ENCODE data around the gene HSPB6.

Gene HSPB6

DNA sequence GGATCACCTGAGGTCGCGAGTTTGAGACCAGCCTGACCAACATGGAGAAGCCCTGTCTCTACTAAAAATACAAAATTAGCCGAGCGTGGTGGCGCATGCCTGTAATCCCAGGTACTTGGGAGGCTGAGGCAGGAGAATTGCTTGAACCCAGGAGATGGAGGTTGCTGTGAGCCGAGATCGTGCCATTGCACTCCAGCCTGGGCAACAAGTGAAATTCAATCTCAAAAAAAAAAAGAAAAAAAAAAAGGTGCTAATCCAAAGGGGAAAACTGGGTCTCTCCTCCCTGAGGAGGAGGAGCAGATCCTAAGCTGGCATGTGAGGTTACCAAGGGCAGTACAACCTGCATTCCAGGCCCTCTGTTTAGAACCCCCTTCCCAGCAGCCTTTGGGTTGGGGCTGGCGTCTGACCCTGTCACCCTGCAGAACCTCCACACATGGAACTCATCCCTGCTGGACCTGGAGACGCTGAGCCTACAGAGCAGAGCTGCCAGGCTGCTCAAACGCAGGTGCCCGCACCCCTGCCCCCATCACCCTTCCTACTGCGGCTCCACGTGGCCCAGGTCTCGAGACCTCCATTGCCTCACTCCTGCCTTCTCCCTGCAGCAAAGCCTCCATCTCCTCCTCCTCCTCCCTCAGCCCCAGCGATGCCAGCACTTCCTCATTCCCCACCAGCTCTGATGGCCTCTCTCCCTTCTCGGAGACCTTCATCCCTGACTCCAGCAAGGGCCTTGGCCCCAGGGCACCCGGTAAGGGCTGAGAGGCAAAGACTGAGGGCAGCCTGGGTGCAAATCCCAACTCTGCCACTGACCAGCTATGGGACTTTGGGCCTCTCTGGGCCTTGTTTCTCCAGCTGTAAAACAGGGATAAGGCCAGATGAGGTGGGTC, 7.8 kb upstream of the HSPB6 start:
- peak in 1 of 2 experiments; percentile 4 for DNase-seq

DNA sequence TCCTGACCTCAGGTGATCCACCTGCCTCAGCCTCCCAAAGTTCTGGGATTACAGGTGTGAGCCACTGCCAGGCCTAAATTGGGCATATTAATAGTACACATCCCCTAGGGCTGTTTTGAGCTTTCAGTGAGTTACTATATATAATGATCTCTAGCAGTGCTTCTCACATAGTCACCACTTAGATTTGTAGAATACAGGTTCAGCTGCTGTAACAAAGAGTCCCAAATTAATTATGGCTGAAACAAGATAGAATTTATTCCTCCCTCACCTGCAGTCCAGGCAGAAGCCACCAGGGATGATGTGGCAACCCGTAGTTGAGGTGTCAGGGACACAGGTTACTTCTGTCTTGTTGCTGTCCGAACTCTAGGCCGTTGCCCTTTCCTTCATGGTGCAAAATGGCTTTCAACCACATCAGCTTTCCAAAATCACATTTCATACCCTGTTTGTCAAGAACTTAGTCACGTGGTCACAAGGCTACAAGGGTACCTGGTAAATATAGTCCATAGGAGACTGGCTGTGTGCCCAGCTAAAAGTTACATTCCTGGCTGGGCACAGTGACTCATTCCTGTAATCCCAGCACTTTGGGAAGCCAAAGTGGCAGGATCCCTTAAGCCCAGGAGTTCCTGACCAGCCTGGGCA, 4.0 kb upstream of the HSPB6 start:
- DNase-seq, result no peak

DNA sequence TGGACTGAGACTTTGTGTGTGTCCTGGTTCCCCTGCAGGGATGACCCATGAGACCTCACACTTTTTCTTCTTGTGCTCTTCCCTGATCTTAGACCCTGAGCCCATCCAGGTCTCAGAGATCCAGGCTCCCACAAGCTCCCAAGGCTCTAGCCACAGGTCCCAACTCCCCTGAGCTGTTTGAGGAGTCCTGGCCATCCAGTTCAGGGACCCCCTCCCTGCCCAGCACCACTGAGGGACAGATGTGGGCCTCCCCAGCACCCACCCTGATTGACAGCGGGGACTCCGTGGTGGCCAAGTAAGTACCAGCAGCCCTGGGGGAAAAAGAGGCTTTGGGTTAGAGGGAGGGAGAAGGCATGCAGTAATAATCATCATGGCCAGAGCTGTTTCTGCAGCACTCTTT, 2.9 kb upstream of the HSPB6 start:
- DNase-seq, result no peak

DNA sequence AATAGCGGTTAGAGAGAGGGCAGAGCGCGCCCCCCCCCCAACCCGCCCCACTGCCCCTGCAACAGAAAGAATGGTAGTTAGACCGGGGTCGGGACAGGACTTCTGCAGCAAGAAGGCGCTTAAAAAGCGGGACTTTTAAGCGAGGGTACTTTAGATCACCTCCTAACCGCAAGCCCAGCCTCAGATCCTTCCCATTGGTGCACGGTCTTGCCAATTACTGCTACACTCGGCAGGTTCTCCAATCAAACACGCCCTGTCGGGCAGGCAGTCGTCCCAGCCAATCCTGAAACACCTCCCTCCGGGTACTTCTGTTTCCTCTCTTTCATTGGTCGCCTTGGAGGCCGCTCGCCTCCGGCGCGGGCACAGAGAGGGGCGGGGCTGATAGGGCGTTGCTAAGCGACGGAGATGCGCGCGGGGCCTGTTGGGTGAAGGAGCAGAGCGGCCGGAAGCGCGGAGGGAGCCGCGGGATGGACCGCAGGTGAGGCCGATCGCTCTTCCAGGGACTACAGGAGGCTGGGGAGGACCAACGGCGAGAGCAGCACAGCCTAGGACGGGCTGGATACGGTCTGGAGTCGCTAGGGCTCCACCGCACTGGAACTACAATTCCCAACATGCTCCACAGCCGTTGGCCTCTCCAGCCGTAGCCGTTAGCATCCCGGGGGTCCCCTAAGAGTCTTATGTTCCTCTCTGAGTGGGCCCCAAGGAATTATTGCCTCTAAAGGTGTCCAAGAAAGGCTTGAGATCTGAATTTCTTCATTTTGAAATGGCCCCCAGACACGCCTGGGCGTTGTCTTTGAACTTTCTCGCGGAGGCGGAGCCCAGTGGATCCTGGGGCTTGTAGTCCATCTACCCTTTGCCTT, 1.1 kb upstream of the HSPB6 start, which contains the start of gene PROSER3:
PROSER3 (plus strand) TSS at position 428 of the 860 bp plus-strand sequence; CDS start at position 468, 40 bp downstream.
- peak; percentile 99 for DNase-seq

DNA sequence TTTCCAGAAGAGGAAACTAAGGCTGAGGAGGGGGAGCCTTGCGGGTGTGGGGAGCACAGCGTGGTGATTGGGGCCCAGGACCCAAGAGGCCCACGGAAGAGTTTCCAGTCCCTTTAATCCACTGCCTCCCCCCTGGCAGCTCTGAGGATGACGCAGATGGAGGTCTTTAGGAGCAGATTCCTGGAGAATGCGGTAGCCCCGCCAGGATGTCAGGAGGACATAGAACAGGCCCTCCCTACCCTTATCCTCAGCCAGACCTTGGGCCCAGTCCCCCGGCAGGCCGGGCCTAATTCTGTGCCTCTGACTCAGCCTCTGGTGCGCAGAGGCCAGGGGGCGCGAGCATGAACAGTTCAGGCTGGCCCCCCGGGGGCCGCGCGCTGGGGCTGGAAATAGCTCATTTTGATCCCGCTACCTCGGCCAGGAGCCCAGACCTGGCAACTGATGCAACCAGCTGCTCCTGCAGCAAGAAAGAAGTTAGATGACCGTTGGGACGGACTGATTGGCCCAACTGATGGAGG, 461 bp upstream of the HSPB6 start:
- DNase-seq, result peak in 1 of 2 experiments; percentile 37

DNA sequence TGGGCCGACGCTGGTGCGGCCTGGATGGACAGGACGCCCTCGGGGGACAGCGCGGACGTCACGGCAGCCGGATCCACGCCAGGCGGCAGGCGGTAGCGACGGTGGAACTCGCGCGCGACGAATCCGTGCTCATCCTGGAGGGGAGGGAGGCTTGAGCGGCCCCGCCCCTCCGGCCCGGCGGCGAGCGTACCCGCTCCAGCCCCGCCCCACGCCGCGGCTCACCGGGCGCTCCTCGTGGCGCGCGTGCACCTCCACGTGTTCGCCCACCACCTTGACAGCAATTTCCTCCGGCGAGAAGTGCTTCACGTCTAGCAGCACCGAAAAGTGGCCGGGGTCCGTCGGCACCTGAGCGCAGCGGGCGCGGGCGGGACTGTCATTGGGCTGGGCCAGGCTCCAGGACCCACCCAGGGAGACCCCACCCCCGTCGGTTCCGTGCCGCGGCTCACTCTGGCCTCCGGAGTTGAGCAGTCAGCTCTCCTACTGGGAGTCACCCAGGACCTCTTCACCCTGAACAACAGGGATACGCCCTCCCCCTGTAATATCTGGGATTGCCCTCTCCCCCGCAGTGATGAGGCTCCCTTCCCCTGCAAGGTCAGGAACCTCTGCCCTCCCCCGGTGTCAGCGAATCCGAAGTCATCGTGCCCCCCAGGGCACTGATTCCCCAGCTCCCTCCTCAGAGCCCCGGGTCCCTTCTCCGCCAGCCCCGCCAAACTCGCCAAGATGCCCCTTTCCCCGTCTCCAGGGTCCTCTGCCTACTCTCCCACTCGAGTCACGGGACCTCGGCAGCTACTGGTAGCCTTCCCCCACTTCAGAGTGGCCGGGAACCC, 1.1 kb downstream of the HSPB6 start:
- no peak for DNase-seq

DNA sequence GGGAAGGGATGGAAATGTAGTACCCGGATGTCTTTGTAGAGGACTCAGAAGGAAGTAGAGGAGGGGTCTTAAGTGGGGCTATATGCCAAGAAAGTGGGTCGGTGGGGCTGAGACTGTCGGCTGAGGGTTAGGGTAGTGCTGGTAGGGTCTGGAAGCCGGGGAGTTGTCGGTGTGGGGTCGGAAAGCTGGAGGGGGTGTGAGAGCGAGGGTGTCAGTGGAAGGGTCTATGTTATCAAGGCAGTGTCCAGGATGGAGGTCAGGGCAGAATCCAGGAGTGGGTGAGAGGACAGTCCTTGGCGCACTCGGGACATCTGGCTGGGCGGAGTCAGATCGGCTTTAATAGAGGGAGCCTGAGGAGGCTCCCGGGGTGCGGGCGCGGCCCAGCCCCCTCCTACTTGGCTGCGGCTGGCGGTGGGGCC, 1.7 kb downstream of the HSPB6 start:
- no peak for DNase-seq

DNA sequence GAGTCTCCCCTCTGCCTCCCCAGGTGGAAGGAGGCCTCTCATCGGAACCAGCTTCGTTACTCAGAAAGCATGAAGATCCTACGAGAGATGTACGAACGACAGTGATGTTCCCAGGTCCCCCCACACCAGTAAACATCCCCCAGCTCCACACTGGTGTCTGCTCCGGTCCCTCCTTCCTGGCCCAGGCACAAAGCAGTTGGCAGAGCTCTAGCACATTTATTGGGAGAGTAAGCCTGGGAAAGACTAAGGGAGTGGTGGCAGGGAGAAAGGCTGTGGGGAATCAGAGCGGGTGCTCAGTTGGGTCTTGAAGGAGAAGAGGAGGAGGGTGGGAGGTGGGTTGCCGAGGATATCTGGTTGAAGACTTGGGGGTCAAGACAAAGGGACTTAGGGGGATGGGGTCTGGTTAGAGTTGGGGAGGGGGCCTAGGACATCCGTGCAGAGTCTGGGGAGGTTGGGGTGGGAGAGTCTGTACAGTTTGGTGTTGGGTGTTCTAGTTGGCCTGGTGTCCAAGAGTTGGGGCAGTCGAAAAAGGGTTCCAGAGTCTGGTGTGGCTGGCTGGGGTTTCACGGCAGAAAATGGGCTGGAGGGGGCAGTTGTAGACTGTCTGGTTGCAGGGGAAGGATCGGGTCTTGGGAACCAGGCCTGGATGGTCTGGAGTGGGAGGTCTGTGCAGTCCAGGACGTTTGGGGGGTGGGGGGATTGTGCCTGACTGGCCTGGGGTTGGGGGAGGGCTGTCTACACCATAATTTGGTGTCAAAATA, 2.3 kb downstream of the HSPB6 start:
- no peak for DNase-seq

DNA sequence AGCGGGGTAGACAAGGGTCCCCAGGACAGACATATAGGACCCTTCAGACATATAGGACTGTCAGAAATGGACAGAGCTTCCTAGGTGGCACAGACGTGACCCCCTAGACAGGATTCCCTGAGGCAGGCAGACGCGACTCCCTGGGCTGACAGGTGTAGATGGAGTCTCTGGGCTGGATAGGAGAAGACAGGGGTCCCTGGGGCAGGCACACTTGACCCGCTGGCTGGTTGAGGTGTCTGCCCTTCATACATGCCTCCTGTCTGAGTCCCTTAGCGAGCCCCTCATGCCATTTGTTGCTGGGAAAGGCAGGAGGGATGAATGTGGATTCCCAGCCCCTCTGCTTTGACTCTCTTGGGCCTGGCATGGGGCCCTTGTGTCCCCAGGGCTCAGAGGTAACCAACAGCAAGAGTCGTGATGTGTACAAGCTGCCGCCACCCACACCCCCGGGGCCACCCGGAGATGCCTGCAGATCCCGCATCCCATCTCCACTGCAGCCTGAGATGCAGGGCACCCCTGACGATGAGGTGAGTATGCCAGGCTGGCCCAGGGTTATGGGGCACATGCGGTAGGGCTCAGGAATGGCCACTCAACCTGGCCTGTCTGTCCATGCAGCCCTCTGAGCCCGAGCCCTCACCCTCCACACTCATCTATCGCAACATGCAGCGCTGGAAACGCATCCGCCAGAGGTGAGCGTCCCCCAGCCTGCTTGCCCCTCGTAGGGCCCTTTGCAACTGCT, 3.0 kb downstream of the HSPB6 start:
- DNase-seq, result no peak

DNA sequence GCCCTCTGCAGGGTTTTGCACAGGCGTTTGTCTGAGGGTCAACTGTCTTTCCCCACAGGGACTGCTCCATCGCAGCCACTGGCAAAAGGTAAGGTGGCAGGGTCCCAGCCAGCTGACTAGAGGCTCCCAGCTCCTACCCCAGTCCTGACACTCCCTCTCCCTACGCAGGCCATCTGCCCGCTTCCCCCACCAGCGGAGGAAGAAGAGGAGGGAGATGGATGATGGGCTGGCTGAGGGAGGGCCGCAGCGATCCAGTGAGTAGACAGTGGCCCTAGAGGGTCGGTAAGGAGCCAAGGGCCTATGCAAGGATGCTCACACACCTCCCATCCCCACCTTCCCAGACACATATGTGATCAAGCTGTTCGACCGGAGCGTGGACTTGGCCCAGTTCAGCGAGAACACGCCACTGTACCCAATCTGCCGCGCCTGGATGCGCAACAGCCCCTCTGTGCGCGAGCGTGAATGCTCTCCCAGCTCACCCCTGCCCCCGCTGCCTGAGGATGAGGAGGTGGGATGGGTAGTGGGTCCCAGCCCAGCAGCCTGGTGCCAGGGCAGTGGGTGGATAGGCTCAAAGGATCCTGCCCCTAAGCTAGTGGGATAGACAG, 4.0 kb downstream of the HSPB6 start:
- DNase-seq, result no peak

DNA sequence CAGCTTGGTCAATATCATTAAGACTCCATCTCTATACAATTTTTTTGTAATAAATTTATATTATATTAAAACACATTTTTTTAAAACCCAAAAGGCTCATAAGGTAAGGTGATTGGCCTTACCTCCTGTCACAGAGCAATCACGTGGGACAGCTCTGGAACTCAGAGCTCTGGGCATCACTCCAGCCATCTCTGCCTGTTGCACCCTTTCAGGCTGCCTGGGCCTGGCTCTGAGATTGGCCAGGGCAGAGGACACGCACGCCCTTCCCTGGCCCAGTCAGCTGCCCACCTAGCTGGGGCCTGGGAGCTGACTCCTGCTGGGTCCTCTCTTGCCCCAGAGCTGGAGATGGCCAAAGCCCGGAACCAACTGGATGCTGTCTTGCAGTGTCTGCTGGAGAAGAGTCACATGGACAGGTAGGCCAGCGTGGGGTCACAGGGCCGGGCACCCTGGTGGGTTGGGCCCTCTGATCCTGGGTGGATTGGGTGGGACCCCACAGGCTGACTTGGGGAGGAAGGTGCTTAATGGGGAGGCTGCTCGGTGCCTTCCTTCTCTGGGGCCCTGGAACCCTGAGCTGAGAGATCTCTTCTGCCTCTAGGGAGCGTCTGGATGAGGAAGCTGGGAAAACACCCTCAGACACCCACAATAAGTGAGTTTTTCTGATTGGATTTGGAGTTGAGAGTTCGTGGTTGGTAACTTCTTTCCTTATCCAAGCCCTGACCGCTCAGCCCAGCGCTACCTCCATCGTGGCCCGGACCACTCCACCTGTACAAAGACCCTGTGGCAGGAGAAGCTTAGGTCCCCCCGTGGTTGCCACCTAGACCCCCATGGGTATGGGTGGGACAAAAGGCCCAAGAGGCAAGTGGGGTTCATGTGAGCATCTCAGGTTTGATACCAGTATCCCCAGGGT, 4.7 kb downstream of the HSPB6 start:
- no peak for DNase-seq

DNA sequence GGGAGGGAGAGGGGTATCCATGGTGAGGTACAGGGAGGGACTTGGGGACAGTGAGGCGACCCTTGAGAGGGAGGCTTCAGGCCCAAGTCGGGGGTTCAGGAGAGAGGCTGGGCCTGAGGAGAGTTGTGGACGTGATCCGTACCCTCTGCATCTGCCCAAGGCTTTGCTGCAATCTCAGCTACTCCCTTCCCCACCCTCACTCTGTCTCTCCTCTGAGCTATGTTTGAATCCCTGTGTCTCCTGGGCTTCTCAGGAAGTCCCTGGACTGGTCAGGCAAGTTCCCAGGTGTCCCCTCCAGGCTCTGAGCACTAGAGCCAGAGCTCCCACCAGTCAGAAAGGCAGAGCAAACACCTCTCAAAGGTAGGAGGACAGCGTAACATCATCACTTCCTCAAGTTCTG, 6.7 kb downstream of the HSPB6 start:
- no peak for DNase-seq

DNA sequence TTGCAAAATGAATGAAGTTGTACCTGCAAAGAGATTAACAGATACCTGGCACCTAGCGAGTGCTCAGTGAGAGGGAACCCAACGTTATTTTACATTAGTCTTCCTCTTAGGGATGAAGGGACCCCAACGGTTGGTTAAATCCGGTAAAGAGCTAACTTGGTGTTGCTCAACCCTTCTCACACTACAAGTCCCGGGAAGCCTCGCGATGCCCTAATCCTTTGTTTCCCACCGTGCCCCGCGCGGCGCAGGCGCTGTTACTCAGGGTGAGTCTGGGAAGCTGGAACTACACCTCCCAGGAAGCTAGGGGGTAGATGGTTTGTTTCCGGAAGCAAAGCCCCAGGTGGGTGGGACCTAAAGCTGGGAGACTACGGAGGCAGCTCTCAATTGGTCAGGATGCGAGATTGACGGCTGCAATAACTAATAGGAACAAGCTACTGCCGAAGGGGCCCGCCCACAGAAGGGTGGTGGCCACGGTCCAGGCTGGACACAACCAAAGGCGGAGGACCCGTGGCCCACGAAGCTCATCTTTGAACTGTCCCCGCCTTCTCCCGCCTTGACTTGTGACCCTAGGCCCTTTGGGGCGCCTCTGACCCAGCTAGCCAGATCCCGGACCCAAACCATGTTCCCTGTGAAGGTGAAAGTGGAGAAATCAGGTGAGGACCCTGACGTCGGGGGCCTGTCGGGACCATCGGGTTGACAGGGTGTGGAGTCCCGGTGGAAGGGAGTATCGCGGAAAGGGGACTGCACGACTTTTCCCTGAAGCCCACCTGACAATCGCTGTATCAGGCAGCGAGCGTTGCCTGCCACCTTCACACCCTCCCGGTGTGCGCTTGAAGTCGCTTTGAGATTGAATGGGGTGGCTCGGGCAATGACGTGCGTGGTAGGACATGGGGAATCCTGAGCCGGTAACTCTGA, 8.5 kb downstream of the HSPB6 start, which contains the start of gene LIN37:
LIN37 (plus strand) TSS at position 471 of the 915 bp plus-strand sequence; CDS start at position 620, 149 bp downstream.
- peak; percentile 99 for DNase-seq

DNA sequence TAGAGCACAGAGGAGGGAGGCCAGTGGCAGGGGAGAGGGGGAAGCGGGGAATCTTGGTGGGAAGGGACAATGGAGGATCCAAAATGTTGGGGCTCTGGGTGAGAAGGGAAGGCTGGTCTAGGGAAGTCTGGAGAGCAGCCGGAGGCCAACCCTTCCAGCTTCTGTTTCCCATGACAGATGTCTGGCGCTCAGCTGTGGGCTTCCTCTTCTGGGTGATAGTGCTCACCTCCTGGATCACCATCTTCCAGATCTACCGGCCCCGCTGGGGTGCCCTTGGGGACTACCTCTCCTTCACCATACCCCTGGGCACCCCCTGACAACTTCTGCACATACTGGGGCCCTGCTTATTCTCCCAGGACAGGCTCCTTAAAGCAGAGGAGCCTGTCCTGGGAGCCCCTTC, 10.3 kb downstream of the HSPB6 start:
- DNase-seq, result no peak

DNA sequence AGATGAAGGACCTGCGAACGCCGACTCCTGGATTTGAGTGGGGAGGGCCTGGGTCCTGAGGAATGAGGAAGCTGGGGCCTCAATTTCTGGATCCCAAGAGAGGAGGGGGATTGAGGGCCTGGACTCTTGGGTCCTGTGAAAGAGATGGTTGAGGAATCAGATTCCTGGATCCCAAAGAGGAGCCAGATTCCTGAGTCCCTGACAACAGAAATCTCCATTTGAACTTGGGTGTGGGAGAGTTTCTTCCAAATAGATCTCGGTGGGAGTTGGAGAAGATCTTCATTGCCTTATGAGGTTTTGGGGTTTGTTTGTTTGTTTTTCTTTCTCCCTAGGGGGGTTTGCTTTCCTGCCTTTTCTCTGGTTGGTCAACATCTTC, 10.8 kb downstream of the HSPB6 start:
- DNase-seq, result no peak

DNA sequence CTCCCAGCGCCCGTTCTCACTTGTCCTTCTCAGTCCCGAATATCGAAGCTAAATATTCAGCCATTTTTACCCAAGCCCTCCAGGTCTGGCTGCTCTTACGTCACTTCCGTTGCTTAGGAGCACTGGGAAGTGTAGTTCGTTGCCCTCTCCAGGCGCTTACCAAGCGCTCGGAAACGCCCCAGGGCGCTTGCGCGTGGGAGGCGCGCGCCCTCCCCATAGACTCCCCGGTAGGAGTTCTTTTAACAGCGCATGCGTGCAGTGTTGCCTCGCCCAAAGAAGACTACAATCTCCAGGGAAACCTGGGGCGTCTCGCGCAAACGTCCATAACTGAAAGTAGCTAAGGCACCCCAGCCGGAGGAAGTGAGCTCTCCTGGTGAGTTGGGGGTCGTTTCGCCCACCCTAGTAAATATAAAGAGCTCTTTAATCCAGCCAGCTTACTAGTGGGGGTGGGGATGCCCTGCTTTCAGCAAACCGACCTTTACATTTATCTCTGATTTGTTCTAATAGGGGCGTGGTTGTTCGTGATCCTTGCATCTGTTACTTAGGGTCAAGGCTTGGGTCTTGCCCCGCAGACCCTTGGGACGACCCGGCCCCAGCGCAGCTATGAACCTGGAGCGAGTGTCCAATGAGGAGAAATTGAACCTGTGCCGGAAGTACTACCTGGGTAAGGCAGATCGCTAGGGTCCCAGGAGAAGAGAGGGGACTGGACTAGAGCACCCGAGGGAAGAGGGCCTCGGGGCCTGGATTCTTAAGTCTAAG, 11.3 kb downstream of the HSPB6 start, which contains the start of the genes PSENEN and U2AF1L4:
PSENEN (plus strand) TSS at position 324 of the 759 bp plus-strand sequence; CDS start at position 604, 280 bp downstream.
U2AF1L4 (minus strand) TSS at position 91 of the 759 bp plus-strand sequence; CDS start at position 64, 27 bp downstream.
- DNase-seq, result peak; percentile 97 to 98

Measured in Kasumi-1 (cell line).